Tibial nerve (tissue), 4 donors: Measurements from ENCODE around the gene PCSK7. TPM values are rescaled to one million over a fixed set of nuclear protein-coding genes. Genes with fewer than 3 reads are reported as not detected.

Experiments used
- DNase-seq, 2 donors: peaks; one replicate each; pipeline ENCODE4 v3.0.0-alpha.2; 2019; ENCODE audit warnings: low spot score in 2 of 2
- H3K27ac ChIP-seq, 4 donors: fragments of 200-600 bp; sonication (generic) in 3 of 4; one replicate each; pipeline ENCODE4 v1.5.1; 2017 to 2019; ENCODE audit warnings: mild to moderate bottlenecking in 1 of 4
- H3K27me3 ChIP-seq, 2 donors: fragments of 200-600 bp; sonication (generic) in 1 of 2; one replicate each; pipeline versions ENCODE4 v1.5.1 to v1.6.0; 2017 to 2019
- H3K36me3 ChIP-seq, 3 donors: fragments of 200-600 bp; sonication (generic); one replicate each; pipeline ENCODE4 v1.5.1; 2018 to 2019
- H3K4me1 ChIP-seq, 4 donors: fragments of 200-600 bp; sonication (generic) in 3 of 4; one replicate each; pipeline ENCODE4 v1.5.1; 2017 to 2019
- H3K4me3 ChIP-seq, 4 donors: fragments of 200-600 bp; sonication (generic) in 3 of 4; one replicate each; pipeline ENCODE4 v1.5.1; 2017 to 2019; ENCODE audit warnings: mild to moderate bottlenecking in 1 of 4, moderate library complexity in 1 of 4
- H3K9me3 ChIP-seq, 4 donors: fragments of 200-600 bp; sonication (generic) in 3 of 4; one replicate each; pipeline ENCODE4 v1.5.1; 2017 to 2019
- CTCF ChIP-seq, 5 experiments: fragments of 200-600 bp in 3 of 5; fragments of 450-650 bp in 2 of 5; sonication (generic) in 3 of 5; IDR thresholded peaks; one replicate each; pipeline ENCODE4 v1.5.1; 2016 to 2019; ENCODE audit warnings: antibody characterized with exemption in 5 of 5, mild to moderate bottlenecking in 3 of 5, moderate library complexity in 2 of 5
- EP300 ChIP-seq, 2 donors: sonication (generic); formaldehyde crosslinking; IDR thresholded peaks; one replicate each; pipeline ENCODE4 v1.6.1; 2017; ENCODE audit warnings: antibody characterized with exemption in 2 of 2, mild to moderate bottlenecking in 1 of 2
- POLR2A ChIP-seq, 2 donors: fragments of 450-650 bp; IDR thresholded peaks; one replicate each; pipeline ENCODE4 v1.6.1; 2017; ENCODE audit warnings: antibody characterized with exemption in 2 of 2, mild to moderate bottlenecking in 2 of 2, moderate library complexity in 2 of 2
- WGBS, 2 donors: methylation state at CpG; one replicate each; pipeline ENCODE4 v1.1.5; 2018; 5-methylcytosine and 5-hydroxymethylcytosine counted together
- small RNA-seq: library from RNA; depleted of rRNA; stranded (forward); fragments of <200 nt; gene quantifications from one replicate; pipeline ENCODE3, GENCODE V24; 2016
- total RNA-seq, 4 donors: library from RNA; depleted of rRNA; stranded (reverse); fragments of >200 nt; gene quantifications; one replicate each; pipeline ENCODE4 v1.1.0, GENCODE V29; 2016

Gene PCSK7
- total RNA-seq, 4 donors from 2014 or later = 45.4 to 94.5 (median 71.6) TPM

- WGBS, 2 donors = 95% methylated on average over 5 of the region's 5 CpGs
- Histone ChIP-seq H3K27ac (no peak overlapping the region), H3K9me3 (no peaks in the 10 kb centered on the region), H3K36me3 (peaks cover 0 to 31% (median 0%) of the 10 kb centered on the region in 3 donors), H3K27me3 (no peaks in the 10 kb centered on the region), H3K4me3 (no peak overlapping the region), H3K4me1 (peaks cover 0 to 36% (median 2%) of the 10 kb centered on the region in 4 donors)
- TF ChIP-seq CTCF (IDR thresholded peaks at IDR 0.05) (no peak), POLR2A (IDR thresholded peaks at IDR 0.05) (no peak), EP300 (IDR thresholded peaks at IDR 0.05) (no peak)
- no peak for DNase-seq
These were observed 77.4 kb downstream of the PCSK7 start for GRCh38 chr11:117154468-117154867.

Small RNAs within 50 kb of the gene (small RNA-seq; reads per million reads assigned to genes)
- gene RF00564 = not detected

Other genes starting within 250 kb of the PCSK7 start
- gene SIK3, start 133.6 kb downstream of the PCSK7 start, total RNA-seq = 10 to 100 TPM; 45.0 to 70.2 (median 48.8) TPM
- 100 to 1,000 TPM in 3 of 4 donors, 10 to 100 TPM in 1; 96.9 to 125 (median 109) TPM for gene PAFAH1B2, start 87.8 kb downstream of the PCSK7 start, total RNA-seq
- gene SIDT2, start 53.3 kb downstream of the PCSK7 start, total RNA-seq = 100 to 1,000 TPM in 3 of 4 donors, 10 to 100 TPM in 1; 72.6 to 132 (median 125) TPM
- gene TAGLN, start 32.7 kb downstream of the PCSK7 start, total RNA-seq = 1,000 to 10,000 TPM; 1,525 to 3,984 (median 2,307) TPM
- gene RNF214, start 598 bp upstream of the PCSK7 start, total RNA-seq = 10 to 100 TPM; 10.8 to 16.6 (median 12.8) TPM
- 1 to 10 TPM; 4.3 to 9.4 (median 6.6) TPM for gene BACE1-AS, start 59.3 kb upstream of the PCSK7 start, total RNA-seq
- 10 to 100 TPM; 23.2 to 35.1 (median 26.0) TPM for gene BACE1, start 84.2 kb upstream of the PCSK7 start, total RNA-seq
- 10 to 100 TPM; 23.9 to 53.4 (median 39.4) TPM for gene CEP164, start 95.8 kb upstream of the PCSK7 start, total RNA-seq